HG03457 (cell line): Measurements from ENCODE around the gene EFL1.
A peak's percentile ranks its signal among the peaks of the same experiment; 100 is the strongest.
"Not testable (repeated sequence)": the region's sequence is repeated elsewhere in the genome, so short reads cannot be mapped to it uniquely, and the experiment has no call there.

Experiments used
- ATAC-seq: cut with Tn5 transposase; IDR thresholded peaks from one replicate; pipeline ENCODE4 v1.9.1; 2021; ENCODE audit warnings: moderate number of reproducible peaks; ENCODE audit not compliant: unreplicated experiment

EFL1 gene

DNA sequence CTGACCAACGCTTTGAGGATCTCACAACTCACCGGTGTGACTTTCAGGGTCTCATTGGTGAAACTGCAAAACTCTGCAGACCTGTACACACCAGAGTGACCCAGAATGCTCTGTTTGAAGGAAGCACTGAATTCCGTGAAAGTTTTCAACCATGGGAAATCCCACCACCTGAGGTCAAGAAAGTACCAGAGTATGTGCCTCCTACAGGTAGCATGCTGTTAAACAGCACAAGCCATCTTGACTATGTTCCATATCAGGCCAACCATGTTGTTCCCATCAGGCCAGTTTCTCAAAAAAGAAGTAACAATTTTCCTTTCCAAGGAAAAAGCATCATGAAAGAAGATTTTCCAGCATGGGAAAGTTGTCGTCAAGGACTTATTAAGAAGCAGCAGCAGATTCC is 19.9 kb upstream of the EFL1 start:
- ATAC-seq, result not testable (repeated sequence)

- not testable (repeated sequence) for ATAC-seq
These were observed 18.7 kb upstream of the EFL1 start for GRCh38 chr15:82281276-82281675.

DNA sequence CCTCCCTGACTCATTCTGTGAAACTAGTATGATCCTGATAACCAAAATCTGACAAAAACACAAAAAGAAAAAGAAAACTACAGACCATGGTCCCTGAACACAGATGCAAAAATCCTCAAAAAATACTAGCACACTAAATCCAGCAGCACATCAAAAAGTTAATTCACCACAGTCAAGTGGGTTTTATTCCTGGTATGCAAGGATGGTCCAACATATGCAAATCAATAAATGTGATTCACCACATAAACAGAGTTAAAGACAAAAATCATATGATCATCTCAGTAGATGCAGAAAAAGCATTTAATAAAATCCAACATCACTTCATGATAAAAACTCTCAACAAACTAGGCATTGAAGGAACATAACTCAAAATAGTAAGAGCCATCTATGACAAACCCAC is 12.9 kb upstream of the EFL1 start:
- ATAC-seq, result no peak

GRCh38 chr15:82272154-82272553 is 9.6 kb upstream of the EFL1 start:
- no peak for ATAC-seq

DNA sequence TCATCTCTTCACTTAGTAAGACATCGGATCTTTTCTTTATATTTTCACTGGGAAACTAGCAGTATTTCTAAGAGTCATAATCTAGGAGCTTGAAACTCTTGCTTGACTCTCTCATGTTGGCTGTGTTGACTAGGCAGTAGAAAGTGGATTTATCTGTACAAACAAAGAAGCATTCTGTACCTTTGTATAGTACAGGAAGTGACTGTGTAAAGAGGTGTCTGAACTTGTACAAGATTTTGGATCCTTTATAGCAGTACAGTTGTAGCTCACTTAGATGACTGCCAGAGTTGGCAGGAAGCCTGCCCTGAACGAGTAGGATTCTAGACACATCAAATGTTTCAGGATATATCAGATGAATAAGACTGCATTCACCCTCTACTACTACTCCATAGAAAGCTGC is 5.9 kb upstream of the EFL1 start:
- ATAC-seq, result not testable (repeated sequence)

DNA sequence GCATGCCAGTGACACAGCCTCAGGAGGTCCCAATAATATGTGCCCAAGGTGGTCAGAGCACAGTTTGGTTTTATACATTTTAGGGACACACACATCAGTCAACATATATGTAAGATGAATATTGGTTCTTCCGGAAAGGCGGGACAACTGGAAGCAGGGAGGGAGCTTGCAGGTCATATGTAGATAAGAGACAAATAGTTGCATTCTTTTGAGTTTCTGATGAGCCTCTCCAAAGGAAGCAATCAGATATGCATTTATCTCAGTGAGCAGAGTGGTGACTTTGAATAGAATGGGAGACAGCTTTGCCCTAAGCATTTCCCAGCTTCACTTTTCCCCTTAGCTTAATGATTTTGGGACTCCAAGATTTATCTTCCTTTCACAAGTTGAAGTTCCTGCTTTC is 4.6 kb upstream of the EFL1 start:
- ATAC-seq, result not testable (repeated sequence)

- no peak for ATAC-seq
These were observed 816 bp upstream of the EFL1 start for GRCh38 chr15:82263350-82263749.

DNA sequence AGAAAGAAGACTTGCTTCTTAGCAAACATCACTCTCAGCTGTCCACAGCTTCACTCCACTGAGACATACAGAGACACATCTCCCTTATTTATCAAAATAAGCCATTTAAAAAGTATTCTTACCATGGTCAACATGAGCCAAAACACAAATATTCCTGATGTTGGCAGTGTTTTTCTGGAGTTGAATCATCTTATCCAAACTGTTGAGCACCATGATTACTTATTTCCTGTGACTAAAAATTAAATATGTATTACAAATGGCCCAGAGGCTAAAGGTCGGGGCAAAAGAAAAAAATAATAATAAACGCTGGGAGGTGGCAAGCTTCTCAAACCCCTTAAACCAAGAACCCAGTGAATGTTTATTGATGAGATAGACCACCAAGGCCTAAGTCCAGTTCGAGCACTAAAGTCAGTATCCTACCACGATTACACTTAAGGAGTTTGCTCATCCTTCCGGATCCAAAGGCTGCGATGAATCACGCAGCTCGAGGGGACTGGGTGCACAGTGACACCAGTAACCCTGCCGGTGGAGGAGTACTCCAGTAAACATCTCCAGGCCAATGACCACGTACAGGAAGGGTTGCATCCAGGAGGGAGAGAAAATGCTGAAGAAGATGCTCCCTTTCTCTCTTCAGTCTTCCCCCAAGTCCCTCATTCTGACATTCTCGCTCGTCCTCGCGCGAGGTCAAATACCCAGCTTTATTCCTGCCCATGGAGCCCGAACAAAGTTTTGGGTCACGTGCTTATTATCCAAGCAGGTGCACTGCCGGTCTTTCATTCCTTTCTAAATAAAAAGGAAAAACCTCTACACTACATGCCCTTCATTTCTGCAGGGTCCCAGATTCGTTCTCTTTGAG is 740 bp downstream of the EFL1 start:
- peak; percentile 9 for ATAC-seq

- not testable (repeated sequence) for ATAC-seq
These were observed 14.3 kb downstream of the EFL1 start for GRCh38 chr15:82248261-82248660.

- ATAC-seq, result not testable (repeated sequence)
These were observed 16.6 kb downstream of the EFL1 start for GRCh38 chr15:82245956-82246355.

GRCh38 chr15:82243644-82244043 is 18.9 kb downstream of the EFL1 start:
- not testable (repeated sequence) for ATAC-seq

DNA sequence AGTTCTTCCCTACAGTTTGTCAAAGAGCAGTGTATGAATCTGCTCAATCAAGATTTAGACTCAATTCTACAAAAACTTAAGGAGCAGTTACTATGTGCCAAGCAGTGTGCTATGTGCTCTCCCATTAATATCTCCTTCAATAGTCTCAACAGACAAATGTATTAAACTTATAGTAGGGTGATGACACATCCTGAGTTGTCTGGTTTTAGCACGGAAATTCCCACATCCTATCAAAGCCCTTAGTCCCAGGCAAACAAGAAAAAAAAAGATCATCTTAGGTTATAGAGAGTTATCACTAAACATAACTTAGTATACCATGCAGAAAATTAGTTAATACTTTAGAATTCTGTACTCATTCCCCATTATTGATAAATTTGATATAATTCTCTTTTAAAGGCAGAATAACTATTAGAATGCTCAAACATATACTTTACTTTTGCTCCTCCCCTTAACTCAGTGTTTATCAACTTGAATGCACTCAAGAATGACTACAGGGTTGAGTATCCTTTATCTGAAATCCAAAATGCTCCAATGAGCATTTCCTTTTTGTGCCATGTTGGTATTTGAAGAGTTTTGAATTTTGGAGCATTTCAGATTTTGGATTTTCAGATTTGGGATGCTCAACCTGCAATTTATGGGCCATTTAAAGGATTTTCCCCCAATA is 20.6 kb downstream of the EFL1 start:
- not testable (repeated sequence) for ATAC-seq

DNA sequence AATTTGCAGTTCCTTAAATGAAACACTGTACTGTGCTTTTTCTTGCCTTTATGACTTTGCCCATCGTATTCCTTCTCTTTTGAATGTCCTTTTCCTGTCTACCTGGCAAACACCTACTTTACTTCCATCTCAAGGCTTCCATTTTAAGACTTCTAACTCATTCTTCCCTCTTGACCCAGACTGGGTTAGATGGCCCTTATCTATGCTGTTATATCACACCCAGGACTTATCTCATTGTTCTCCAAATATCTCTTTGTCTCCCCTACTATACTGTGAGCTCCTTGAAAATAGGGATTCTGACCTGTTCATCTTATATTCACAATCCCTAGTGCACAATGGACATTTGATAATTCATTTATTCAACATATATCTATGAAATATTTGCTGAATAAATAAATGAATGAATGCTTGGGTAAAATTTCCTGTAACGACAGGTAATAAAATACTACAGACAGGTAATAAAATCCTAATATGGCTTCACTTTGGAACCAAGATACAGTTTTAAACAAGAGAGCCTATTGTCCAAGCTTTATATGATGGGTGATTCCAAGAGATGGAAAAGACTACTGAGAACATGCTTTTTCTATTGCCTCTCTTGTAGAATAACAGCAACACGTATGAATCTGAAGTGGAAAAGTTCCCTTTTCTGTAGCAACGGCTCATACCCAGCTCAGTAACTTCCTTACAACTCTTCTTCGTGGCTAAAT is 22.7 kb downstream of the EFL1 start:
- ATAC-seq, result no peak

DNA sequence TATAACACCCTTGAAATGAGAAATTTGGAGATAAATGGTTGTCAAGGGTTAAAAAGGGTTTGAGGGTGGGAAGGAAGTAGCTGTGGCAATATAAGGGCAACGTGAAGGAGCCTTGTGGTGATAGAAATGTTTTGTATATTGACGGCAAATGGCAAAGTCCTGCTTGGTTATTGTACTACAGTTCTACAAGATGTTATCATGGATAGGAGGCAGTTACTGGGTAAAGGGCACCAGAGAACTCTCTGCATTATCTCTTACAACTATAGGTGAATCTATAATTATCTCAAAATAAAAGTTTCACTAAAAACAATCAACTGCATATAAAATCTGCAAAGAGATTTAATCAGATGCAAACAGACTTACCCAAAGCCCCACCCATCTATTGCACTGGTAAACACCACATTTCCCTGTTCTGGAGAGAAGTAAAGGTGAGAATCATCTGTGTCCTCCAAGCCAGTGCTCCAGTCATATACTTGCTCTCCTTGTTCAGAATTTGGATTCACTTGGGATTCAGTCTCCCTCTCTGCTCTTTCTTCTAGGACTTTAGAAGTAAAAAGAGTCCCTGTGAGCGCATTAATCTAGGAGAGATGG is 24.5 kb downstream of the EFL1 start:
- not testable (repeated sequence) for ATAC-seq

DNA sequence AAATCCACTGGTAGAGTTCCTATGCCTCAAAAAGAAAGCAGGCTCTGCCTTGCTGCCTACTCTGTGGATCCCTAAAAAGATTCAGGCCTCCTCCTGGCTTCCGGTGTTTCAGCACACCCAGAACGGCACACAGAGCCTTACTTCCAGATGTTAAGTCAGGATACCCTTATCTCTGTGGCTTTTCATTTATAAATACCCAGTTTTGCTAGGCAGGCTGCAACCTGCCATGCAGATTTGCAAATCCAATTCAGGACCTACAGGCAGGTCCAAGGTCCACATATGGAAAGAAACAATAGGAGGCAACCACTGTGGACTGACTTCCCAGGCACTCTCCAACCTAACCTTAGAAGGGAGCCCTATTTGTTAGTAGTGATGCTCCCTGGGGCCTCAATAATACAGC is 30.7 kb downstream of the EFL1 start:
- ATAC-seq, result no peak

GRCh38 chr15:82231233-82231632 is 31.3 kb downstream of the EFL1 start:
- no peak for ATAC-seq

DNA sequence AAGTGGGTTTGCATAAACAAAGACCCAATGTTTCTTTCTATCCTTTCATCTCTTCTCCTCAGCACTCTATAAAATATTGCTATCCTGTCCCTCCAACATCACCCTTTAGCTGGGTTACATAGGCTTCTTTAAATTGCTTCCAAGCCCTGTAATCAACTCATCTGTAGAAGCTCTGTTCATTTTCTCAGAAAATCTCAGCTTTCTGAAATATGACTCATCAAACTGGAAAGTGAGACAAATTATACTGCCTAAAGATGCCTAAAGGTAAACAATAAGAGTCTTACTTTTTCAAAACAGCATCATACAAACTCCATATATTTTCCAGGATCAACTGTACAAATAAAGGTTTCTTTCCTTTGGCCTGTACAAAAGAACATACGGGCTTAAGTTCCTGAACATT is 33.8 kb downstream of the EFL1 start:
- no peak for ATAC-seq

- not testable (repeated sequence) for ATAC-seq
These were observed 41.0 kb downstream of the EFL1 start for GRCh38 chr15:82221535-82221934.

DNA sequence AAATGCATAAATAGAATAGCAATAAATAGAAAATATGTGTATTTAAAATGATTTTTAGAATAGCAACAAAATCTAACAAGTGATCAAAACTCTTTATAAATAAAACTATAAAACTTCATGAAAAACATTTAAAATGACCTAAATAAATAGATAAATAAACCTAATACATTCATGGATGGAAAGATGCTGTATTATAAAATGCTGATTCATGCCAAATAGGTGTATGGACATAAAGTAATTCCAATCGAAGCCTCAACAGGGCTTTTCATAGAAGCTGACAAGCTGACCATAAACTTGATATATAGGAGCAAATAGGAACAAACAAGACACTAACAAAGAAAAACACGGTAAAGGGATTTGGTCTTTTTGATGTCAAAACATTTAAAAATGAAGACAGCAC is 46.4 kb downstream of the EFL1 start:
- not testable (repeated sequence) for ATAC-seq

GRCh38 chr15:82212201-82212600 is 50.3 kb downstream of the EFL1 start:
- ATAC-seq, result not testable (repeated sequence)

DNA sequence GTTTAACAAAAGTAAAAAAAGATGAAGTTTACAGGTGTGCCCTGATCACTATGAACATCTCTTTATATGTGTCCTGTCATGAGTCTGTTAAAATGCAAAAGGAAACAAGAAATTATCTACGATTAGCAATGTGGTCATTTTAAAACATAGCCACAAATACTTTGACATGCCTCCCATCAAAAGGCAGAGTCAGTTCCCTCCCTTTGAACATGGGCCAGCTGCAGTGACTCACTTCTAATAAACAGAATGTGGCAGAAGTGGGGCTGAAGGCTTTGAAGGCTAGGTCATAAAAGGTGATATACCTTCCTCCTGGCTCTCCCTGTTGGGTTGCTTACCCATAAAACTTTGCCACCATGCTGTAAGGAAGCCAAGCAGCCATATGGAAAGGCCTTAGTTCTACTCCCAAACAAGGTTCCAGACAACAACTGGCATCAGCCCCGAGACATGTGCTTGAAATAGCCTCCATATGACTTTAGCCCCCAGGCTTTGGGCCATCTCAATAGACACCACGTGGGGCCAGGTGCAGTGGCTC is 52.4 kb downstream of the EFL1 start:
- ATAC-seq, result not testable (repeated sequence)
